ENCODE results near the gene PTPN11. TPM values are rescaled to one million over a fixed set of nuclear protein-coding genes. Genes with fewer than 3 reads are reported as not detected.

Gene PTPN11
- total and polyA plus RNA-seq, 2 of the 8 experiments (the other 6 are each of a cell fraction or from before 2014, with no cell fraction given): 28.3 to 133 TPM

DNA sequence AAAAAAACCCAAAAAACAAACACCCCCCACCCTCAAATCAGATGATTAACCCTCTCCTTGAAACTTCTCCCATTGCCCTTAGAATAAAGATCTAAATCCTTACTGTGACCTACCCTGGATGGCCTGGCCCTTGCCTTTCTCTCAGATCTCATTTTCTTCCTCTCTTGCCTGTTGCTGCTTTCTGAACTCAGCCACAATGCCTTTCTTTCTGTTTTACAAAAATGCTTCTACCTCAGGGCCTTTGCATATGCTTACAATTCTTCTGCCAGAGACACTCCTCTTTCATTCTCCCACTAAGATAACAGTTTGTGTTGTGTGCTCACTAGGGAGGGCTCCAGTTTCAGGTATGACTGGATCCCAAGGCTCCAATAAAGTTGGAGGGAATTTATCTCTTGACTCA is 108.3 kb downstream of the PTPN11 start (continued):
- TF ChIP-seq KDM1A (IDR thresholded peaks at IDR 0.05; ENCODE audit: borderline replicate concordance, low read length): no peak
- no peak for TF ChIP-seq POLR2AphosphoS5 (IDR thresholded peaks at IDR 0.05; ENCODE audit: low read depth, low read length)
- TF ChIP-seq, protein P1, sequence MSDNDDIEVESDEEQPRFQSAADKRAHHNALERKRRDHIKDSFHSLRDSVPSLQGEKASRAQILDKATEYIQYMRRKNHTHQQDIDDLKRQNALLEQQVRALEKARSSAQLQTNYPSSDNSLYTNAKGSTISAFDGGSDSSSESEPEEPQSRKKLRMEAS (IDR thresholded peaks at IDR 0.05): no peak
- no peak for TF ChIP-seq MAFK (IDR thresholded peaks at IDR 0.05; ENCODE audit: low read depth, low read length)
- no peak for TF ChIP-seq PHF8 (conservative IDR thresholded peaks at IDR 0.05; ENCODE audit: low read depth, low read length)
- no peak for TF ChIP-seq TCF12 (IDR thresholded peaks at IDR 0.05; ENCODE audit: low read depth, low read length)
